ENCODE results near the gene MRPL20.
"Not testable (repeated sequence)": the region's sequence is repeated elsewhere in the genome, so short reads cannot be mapped to it uniquely, and the experiment has no call there.

MRPL20 gene

GRCh38 chr1:1419813-1420653, 12.9 kb upstream of the MRPL20 start:
- TF ChIP-seq JUND (IDR thresholded peaks at IDR 0.05; ENCODE audit: low read depth), result no peak
- in situ Hi-C loops (cut with HindIII; ENCODE audit: low pct_unique_long_range_greater_than_20kb, low sequenced_read_pairs), result no loop called here

GRCh38 chr1:1419363-1419812, 12.3 kb upstream of the MRPL20 start:
- TF ChIP-seq JUND (IDR thresholded peaks at IDR 0.05; ENCODE audit: low read depth), result no peak
- DNase-seq (ENCODE audit: low read depth in 1 of 2, low spot score in 1 of 2), result no peak
- in situ Hi-C loops (cut with HindIII; ENCODE audit: low pct_unique_long_range_greater_than_20kb, low sequenced_read_pairs), result no loop called here

More at GRCh38 chr1:1419813-1420653, 12.9 kb upstream of the MRPL20 start:
- DNase-seq (ENCODE audit: low read depth in 1 of 2, low spot score in 1 of 2), result no peak

GRCh38 chr1:1418464-1419362, 11.6 kb upstream of the MRPL20 start:
- in situ Hi-C loops (cut with HindIII; ENCODE audit: low pct_unique_long_range_greater_than_20kb, low sequenced_read_pairs), result no loop called here
- DNase-seq (ENCODE audit: low read depth in 1 of 2, low spot score in 1 of 2), result no peak
- no peak for TF ChIP-seq JUND (IDR thresholded peaks at IDR 0.05; ENCODE audit: low read depth)

GRCh38 chr1:1417825-1418463, 10.9 kb upstream of the MRPL20 start:
- in situ Hi-C loops (cut with HindIII; ENCODE audit: low pct_unique_long_range_greater_than_20kb, low sequenced_read_pairs), result not testable (repeated sequence)

GRCh38 chr1:1417396-1417795, 10.3 kb upstream of the MRPL20 start:
- in situ Hi-C loops (cut with HindIII; ENCODE audit: low pct_unique_long_range_greater_than_20kb, low sequenced_read_pairs); DNase-seq (ENCODE audit: low read depth in 1 of 2, low spot score in 1 of 2): not testable (repeated sequence)

More at GRCh38 chr1:1417825-1418463, 10.9 kb upstream of the MRPL20 start:
- not testable (repeated sequence) for DNase-seq (ENCODE audit: low read depth in 1 of 2, low spot score in 1 of 2)

GRCh38 chr1:1415751-1416150, 8.7 kb upstream of the MRPL20 start:
- DNase-seq (ENCODE audit: low read depth in 1 of 2, low spot score in 1 of 2), result no peak
- in situ Hi-C loops (cut with HindIII; ENCODE audit: low pct_unique_long_range_greater_than_20kb, low sequenced_read_pairs), result no loop called here
- no peak for TF ChIP-seq JUND (IDR thresholded peaks at IDR 0.05; ENCODE audit: low read depth)

- DNase-seq (ENCODE audit: low read depth in 1 of 2, low spot score in 1 of 2); in situ Hi-C loops (cut with HindIII; ENCODE audit: low pct_unique_long_range_greater_than_20kb, low sequenced_read_pairs): not testable (repeated sequence)
These were observed 5.3 kb upstream of the MRPL20 start for GRCh38 chr1:1412311-1412902.

GRCh38 chr1:1411626-1412025, 4.5 kb upstream of the MRPL20 start:
- DNase-seq (ENCODE audit: low read depth in 1 of 2, low spot score in 1 of 2), result no peak
- in situ Hi-C loops (cut with HindIII; ENCODE audit: low pct_unique_long_range_greater_than_20kb, low sequenced_read_pairs), result no loop called here
- no peak for TF ChIP-seq JUND (IDR thresholded peaks at IDR 0.05; ENCODE audit: low read depth)

- DNase-seq (ENCODE audit: low read depth in 1 of 2, low spot score in 1 of 2); in situ Hi-C loops (cut with HindIII; ENCODE audit: low pct_unique_long_range_greater_than_20kb, low sequenced_read_pairs): not testable (repeated sequence)
These were observed 3.1 kb upstream of the MRPL20 start for GRCh38 chr1:1410238-1410637.

- no peak for DNase-seq (ENCODE audit: low read depth in 1 of 2, low spot score in 1 of 2)
- TF ChIP-seq JUND (IDR thresholded peaks at IDR 0.05; ENCODE audit: low read depth), result no peak
- in situ Hi-C loops (cut with HindIII; ENCODE audit: low pct_unique_long_range_greater_than_20kb, low sequenced_read_pairs), result no loop called here
These were observed 684 bp upstream of the MRPL20 start for GRCh38 chr1:1407636-1408318.

GRCh38 chr1:1406101-1406820, 832 bp downstream of the MRPL20 start:
- TF ChIP-seq JUND (IDR thresholded peaks at IDR 0.05; ENCODE audit: low read depth), result no peak
- in situ Hi-C loops (cut with HindIII; ENCODE audit: low pct_unique_long_range_greater_than_20kb, low sequenced_read_pairs), result no loop called here
- no peak for DNase-seq (ENCODE audit: low read depth in 1 of 2, low spot score in 1 of 2)
